Uterus (tissue), 4 donors: ENCODE data around the gene SOX1. TPM values are rescaled to one million over a fixed set of nuclear protein-coding genes. Genes with fewer than 3 reads are reported as not detected.

Source experiments
- DNase-seq, 2 donors: peaks; one replicate each; pipeline ENCODE4 v3.0.0-alpha.2; 2019 to 2020
- H3K27ac ChIP-seq, 2 donors: fragments of 200-600 bp; sonication (generic); 1 replicate in 1 of 2; 2 replicates in 1 of 2; pipeline ENCODE4 v1.5.1; 2016 to 2018
- H3K27me3 ChIP-seq, 2 donors: fragments of 200-600 bp; sonication (generic); one replicate each; pipeline ENCODE4 v1.5.1; 2018 to 2019; ENCODE audit warnings: control low read depth in 1 of 2
- H3K36me3 ChIP-seq, 2 donors: fragments of 200-600 bp; sonication (generic); one replicate each; pipeline ENCODE4 v1.5.1; 2019; ENCODE audit warnings: control low read depth in 1 of 2
- H3K4me1 ChIP-seq, 2 donors: fragments of 200-600 bp; sonication (generic); one replicate each; pipeline ENCODE4 v1.5.1; 2018 to 2019; ENCODE audit warnings: control low read depth in 1 of 2
- H3K4me3 ChIP-seq, 2 donors: fragments of 200-600 bp; sonication (generic); 1 replicate in 1 of 2; 2 replicates in 1 of 2; pipeline ENCODE4 v1.5.1; 2018 to 2019; ENCODE audit warnings: mild to moderate bottlenecking in 1 of 2
- H3K9me3 ChIP-seq, 2 donors: fragments of 200-600 bp; sonication (generic); one replicate each; pipeline ENCODE4 v1.5.1; 2019; ENCODE audit warnings: control low read depth in 1 of 2
- CTCF ChIP-seq, 4 experiments: fragments of 200-600 bp in 2 of 4; fragments of 450-650 bp in 2 of 4; sonication (generic) in 2 of 4; IDR thresholded peaks; one replicate each; pipeline ENCODE4 v1.5.1; 2016 to 2019; ENCODE audit warnings: antibody characterized with exemption in 4 of 4, mild to moderate bottlenecking in 2 of 4, moderate library complexity in 1 of 4
- POLR2A ChIP-seq, 2 donors: fragments of 450-650 bp; IDR thresholded peaks; one replicate each; pipeline ENCODE4 v1.6.1; 2016; ENCODE audit warnings: antibody characterized with exemption in 2 of 2, mild to moderate bottlenecking in 1 of 2, moderate library complexity in 1 of 2
- intact Hi-C: fragments of 100-400 bp; cut with DNase I; formaldehyde crosslinking; loops from one replicate; pipeline ENCODE4 v1.15.1; 2023; ENCODE audit warnings: low total_unique reads
- small RNA-seq: library from RNA; depleted of rRNA; stranded (forward); fragments of <200 nt; gene quantifications from one replicate; pipeline ENCODE3, GENCODE V24; 2016
- total RNA-seq, 4 donors: library from RNA; depleted of rRNA in 3 of 4; stranded (reverse); fragments of >200 nt in 3 of 4; gene quantifications; one replicate each; pipeline versions ENCODE4 v1.1.0 to v1.2.4, GENCODE V29; 2014 to 2023
- donor health status: DM: yes; HTN: yes; CAD: no.

The SOX1 gene
- total RNA-seq, 4 donors from 2014 or later: not detected

- Histone ChIP-seq H3K9me3 (no peaks in the 10 kb centered on the region), H3K27ac (no peak overlapping the region), H3K36me3 (no peaks in the 10 kb centered on the region), H3K4me1 (no peaks in the 10 kb centered on the region), H3K27me3 (no peaks in the 10 kb centered on the region), H3K4me3 (no peak overlapping the region)
- intact Hi-C loops: no loop called here
- no peak for DNase-seq
- TF ChIP-seq CTCF (IDR thresholded peaks at IDR 0.05) (no peak), POLR2A (IDR thresholded peaks at IDR 0.05) (no peak)
Measured at GRCh38 chr13:112119192-112120030, 52.5 kb downstream of the SOX1 start.

- intact Hi-C loops: no loop called here
- no peak overlapping the region for H3K27ac ChIP-seq
- H3K36me3 ChIP-seq: no peaks in the 10 kb centered on the region
- no peak overlapping the region for H3K4me3 ChIP-seq
- DNase-seq: no peak
- H3K4me1 ChIP-seq: no peaks in the 10 kb centered on the region
- no peaks in the 10 kb centered on the region for H3K9me3 ChIP-seq
- TF ChIP-seq CTCF (IDR thresholded peaks at IDR 0.05) (no peak), POLR2A (IDR thresholded peaks at IDR 0.05) (no peak)
- no peaks in the 10 kb centered on the region for H3K27me3 ChIP-seq
Measured at GRCh38 chr13:112120031-112120373, 53.1 kb downstream of the SOX1 start.

Small RNAs within 50 kb of the gene (small RNA-seq; reads per million reads assigned to genes)
- gene RF00287: not detected
